GM23338 (cell line): Measurements from ENCODE around the gene STPG4. TPM values are rescaled to one million over a fixed set of nuclear protein-coding genes. Genes with fewer than 3 reads are reported as not detected.

Experiments
- ATAC-seq: fragments of 200-7000 bp; cut with Tn5 transposase; 3 replicates; pipeline ENCODE4 v1.9.1; 2020
- DNase-seq: peaks from one replicate; pipeline ENCODE4 v3.0.0-alpha.2; 2015; ENCODE audit warnings: low spot score
- H2AFZ ChIP-seq: fragments of 200-600 bp; sonication (generic); 2 replicates; pipeline ENCODE4 v1.8.0; 2016; ENCODE audit warnings: antibody characterized with exemption, mild to moderate bottlenecking, moderate library complexity
- H3F3A ChIP-seq: fragments of 200-600 bp; sonication (generic); replicated peaks from 2 replicates; pipeline ENCODE4 v1.8.0; 2017; ENCODE audit warnings: antibody characterized with exemption, mixed run types, low read depth
- H3K27ac ChIP-seq: fragments of 200-600 bp; sonication (generic); 2 replicates; pipeline ENCODE4 v1.6.1; 2016; ENCODE audit warnings: low read depth
- H3K27me3 ChIP-seq: fragments of 200-600 bp; sonication (generic); 2 replicates; pipeline ENCODE4 v1.8.0; 2016; ENCODE audit warnings: mild to moderate bottlenecking, mixed run types, moderate library complexity; ENCODE audit not compliant: insufficient read depth
- H3K36me3 ChIP-seq: fragments of 200-600 bp; sonication (generic); 2 replicates; pipeline ENCODE4 v1.8.0; 2016; ENCODE audit warnings: mild to moderate bottlenecking; ENCODE audit not compliant: insufficient read depth
- H3K4me1 ChIP-seq: fragments of 200-600 bp; sonication (generic); 2 replicates; pipeline ENCODE4 v1.8.0; 2016; ENCODE audit warnings: mild to moderate bottlenecking, moderate library complexity; ENCODE audit not compliant: insufficient read depth
- H3K4me2 ChIP-seq: fragments of 200-600 bp; sonication (generic); 2 replicates; pipeline ENCODE4 v1.7.1; 2017; ENCODE audit warnings: mixed run types
- H3K4me3 ChIP-seq: fragments of 200-600 bp; sonication (generic); 2 replicates; pipeline ENCODE4 v1.6.1; 2016; ENCODE audit warnings: mixed run types
- H3K79me2 ChIP-seq: fragments of 200-600 bp; sonication (generic); replicated peaks from 2 replicates; pipeline ENCODE4 v1.8.0; 2017; ENCODE audit warnings: mild to moderate bottlenecking; ENCODE audit not compliant: insufficient read depth
- H3K9me2 ChIP-seq: fragments of 200-600 bp; sonication (generic); 2 replicates; pipeline ENCODE4 v1.8.0; 2017; ENCODE audit not compliant: insufficient read depth
- H4K20me1 ChIP-seq: fragments of 200-600 bp; sonication (generic); replicated peaks from 2 replicates; pipeline ENCODE4 v1.8.0; 2017; ENCODE audit warnings: mild to moderate bottlenecking; ENCODE audit not compliant: insufficient read depth
- H3K27ac Mint-ChIP-seq: 2 replicates; pipeline ENCODE4 v1.8.0; 2020; ENCODE audit warnings: inconsistent platforms, mild to moderate bottlenecking, moderate library complexity, mixed read lengths
- H3K27me3 Mint-ChIP-seq: 3 replicates; pipeline ENCODE4 v1.8.0; 2022; ENCODE audit warnings: low read depth, mild to moderate bottlenecking, moderate library complexity, mixed read lengths, inconsistent platforms; ENCODE audit not compliant: insufficient read depth, poor library complexity
- H3K36me3 Mint-ChIP-seq: 3 replicates; pipeline ENCODE4 v1.8.0; 2021; ENCODE audit warnings: low read depth, mild to moderate bottlenecking, inconsistent platforms, moderate library complexity, mixed read lengths
- H3K4me1 Mint-ChIP-seq: 3 replicates; pipeline ENCODE4 v1.8.0; 2020; ENCODE audit warnings: mild to moderate bottlenecking, inconsistent platforms, mixed read lengths
- H3K4me3 Mint-ChIP-seq: 3 replicates; pipeline ENCODE4 v1.8.0; 2021; ENCODE audit warnings: moderate library complexity, mild to moderate bottlenecking, inconsistent platforms, mixed read lengths
- H3K9me3 Mint-ChIP-seq: 3 replicates; pipeline ENCODE4 v1.8.0; 2020; ENCODE audit warnings: moderate library complexity, mild to moderate bottlenecking, inconsistent platforms, mixed read lengths
- EZH2phosphoT487 ChIP-seq: fragments of 200-600 bp; sonication (generic); IDR thresholded peaks from one replicate; pipeline ENCODE4 v1.8.1; 2018; ENCODE audit warnings: antibody characterized with exemption; ENCODE audit not compliant: unreplicated experiment
- NANOG ChIP-seq: IDR thresholded peaks from 2 replicates; pipeline ENCODE4 v1.6.1; 2016; ENCODE audit warnings: antibody characterized with exemption, borderline replicate concordance
- POLR2AphosphoS5 ChIP-seq: IDR thresholded peaks from 2 replicates; pipeline ENCODE4 v1.6.1; 2016; ENCODE audit warnings: antibody characterized with exemption, low read depth
- STAT1 ChIP-seq: IDR thresholded peaks from one replicate; pipeline ENCODE4 v1.6.1; 2016; ENCODE audit warnings: antibody characterized with exemption; ENCODE audit not compliant: unreplicated experiment
- ZNF114 ChIP-seq: fragments of 250-450 bp; sonication (Bioruptor Pico); IDR thresholded peaks from 2 replicates; pipeline ENCODE4 v1.5.0; 2020; ENCODE audit warnings: mild to moderate bottlenecking, moderate library complexity
- polyA plus RNA-seq: library from polyadenylated mRNA; unstranded; fragments of >200 nt; fragmentation: Nextera tagmentation; extraction: Ambion mirVana; gene quantifications from 2 replicates; pipeline ENCODE4 v1.2.1, GENCODE V29; 2016
- total RNA-seq: library from RNA; depleted of rRNA; stranded (reverse); fragments of >200 nt; shearing (Covaris generic); gene quantifications from 2 replicates; pipeline ENCODE4 v1.2.3, GENCODE V29; 2014
- TF ChIP-seq, protein P1 (sequence below): IDR thresholded peaks from one replicate; pipeline ENCODE4 v1.6.1; 2018; ENCODE audit warnings: antibody characterized with exemption; ENCODE audit not compliant: unreplicated experiment
- TF ChIP-seq, protein P2 (sequence below): IDR thresholded peaks from 2 replicates; pipeline ENCODE4 v1.6.1; 2016; ENCODE audit warnings: antibody characterized with exemption
- TF ChIP-seq, protein P3 (sequence below): fragments of 250-450 bp; sonication (Bioruptor Pico); IDR thresholded peaks from 2 replicates; pipeline ENCODE4 v1.5.0; 2020; ENCODE audit warnings: mild to moderate bottlenecking, moderate library complexity

The STPG4 gene
- total and polyA plus RNA-seq, 2 experiments from 2014 or later, result 0.28 TPM; not detected in 1

DNA sequence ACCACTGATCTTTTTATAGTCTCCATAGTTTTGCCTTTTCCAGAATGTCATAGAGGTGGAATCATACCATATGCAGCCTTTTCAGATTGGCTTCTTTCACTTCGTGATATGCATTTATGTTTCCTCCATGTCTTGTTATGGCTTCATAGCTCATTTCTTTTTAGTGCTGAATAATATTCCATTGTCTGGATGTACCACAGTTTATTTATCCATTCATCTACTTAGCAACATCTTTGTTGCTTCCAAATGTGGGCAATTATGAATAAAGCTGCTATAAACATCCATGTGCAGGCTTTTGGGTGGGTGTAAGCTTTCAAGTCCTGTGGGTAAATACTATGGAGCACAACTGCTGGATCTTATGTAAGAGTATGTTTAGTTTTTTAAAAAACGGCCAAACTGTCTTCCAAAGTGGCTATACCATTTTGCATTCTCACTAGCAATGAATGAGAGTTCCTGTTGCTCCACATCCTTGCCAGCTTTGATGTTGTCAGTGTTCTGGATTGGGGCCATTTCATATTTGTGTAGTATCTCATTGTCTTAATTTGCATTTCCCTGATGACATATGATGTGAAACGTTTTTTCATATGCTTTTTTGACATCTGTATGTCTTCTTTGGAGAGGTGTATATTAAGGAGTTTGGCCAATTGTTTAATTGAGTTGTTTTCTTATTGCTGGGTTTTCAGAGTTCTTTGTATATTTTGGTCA lies 20.6 kb downstream of the STPG4 start:
- H3K4me3 Mint-ChIP-seq, result no peak overlapping the region
- H3K4me1 Mint-ChIP-seq, result peaks cover 5% of the 10 kb centered on the region
- H3K9me3 Mint-ChIP-seq, result peaks cover 25% of the 10 kb centered on the region; the same call in 2 of the 3 replicates
- Histone ChIP-seq H3K27ac (no peak overlapping the region), H4K20me1 (no peaks in the 10 kb centered on the region), H2AFZ (no peak overlapping the region), H3F3A (no peaks in the 10 kb centered on the region), H3K4me1 (peaks cover 6% of the 10 kb centered on the region; the same call in 1 of the 2 replicates), H3K9me2 (no peaks in the 10 kb centered on the region), H3K4me2 (no peak overlapping the region), H3K27me3 (no peaks in the 10 kb centered on the region), H3K36me3 (0 out of 2 replicates have a peak, but pooled peaks cover 3% of the 10 kb centered on the region), H3K79me2 (no peaks in the 10 kb centered on the region), H3K4me3 (no peak overlapping the region)
- DNase-seq (no peak), ATAC-seq (no peak)
- peaks cover 5% of the 10 kb centered on the region; the same call in 2 of the 3 replicates for H3K36me3 Mint-ChIP-seq
- TF ChIP-seq POLR2AphosphoS5, result no peak
- TF ChIP-seq, protein P1, sequence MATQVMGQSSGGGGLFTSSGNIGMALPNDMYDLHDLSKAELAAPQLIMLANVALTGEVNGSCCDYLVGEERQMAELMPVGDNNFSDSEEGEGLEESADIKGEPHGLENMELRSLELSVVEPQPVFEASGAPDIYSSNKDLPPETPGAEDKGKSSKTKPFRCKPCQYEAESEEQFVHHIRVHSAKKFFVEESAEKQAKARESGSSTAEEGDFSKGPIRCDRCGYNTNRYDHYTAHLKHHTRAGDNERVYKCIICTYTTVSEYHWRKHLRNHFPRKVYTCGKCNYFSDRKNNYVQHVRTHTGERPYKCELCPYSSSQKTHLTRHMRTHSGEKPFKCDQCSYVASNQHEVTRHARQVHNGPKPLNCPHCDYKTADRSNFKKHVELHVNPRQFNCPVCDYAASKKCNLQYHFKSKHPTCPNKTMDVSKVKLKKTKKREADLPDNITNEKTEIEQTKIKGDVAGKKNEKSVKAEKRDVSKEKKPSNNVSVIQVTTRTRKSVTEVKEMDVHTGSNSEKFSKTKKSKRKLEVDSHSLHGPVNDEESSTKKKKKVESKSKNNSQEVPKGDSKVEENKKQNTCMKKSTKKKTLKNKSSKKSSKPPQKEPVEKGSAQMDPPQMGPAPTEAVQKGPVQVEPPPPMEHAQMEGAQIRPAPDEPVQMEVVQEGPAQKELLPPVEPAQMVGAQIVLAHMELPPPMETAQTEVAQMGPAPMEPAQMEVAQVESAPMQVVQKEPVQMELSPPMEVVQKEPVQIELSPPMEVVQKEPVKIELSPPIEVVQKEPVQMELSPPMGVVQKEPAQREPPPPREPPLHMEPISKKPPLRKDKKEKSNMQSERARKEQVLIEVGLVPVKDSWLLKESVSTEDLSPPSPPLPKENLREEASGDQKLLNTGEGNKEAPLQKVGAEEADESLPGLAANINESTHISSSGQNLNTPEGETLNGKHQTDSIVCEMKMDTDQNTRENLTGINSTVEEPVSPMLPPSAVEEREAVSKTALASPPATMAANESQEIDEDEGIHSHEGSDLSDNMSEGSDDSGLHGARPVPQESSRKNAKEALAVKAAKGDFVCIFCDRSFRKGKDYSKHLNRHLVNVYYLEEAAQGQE, result no peak
- TF ChIP-seq, protein P2, sequence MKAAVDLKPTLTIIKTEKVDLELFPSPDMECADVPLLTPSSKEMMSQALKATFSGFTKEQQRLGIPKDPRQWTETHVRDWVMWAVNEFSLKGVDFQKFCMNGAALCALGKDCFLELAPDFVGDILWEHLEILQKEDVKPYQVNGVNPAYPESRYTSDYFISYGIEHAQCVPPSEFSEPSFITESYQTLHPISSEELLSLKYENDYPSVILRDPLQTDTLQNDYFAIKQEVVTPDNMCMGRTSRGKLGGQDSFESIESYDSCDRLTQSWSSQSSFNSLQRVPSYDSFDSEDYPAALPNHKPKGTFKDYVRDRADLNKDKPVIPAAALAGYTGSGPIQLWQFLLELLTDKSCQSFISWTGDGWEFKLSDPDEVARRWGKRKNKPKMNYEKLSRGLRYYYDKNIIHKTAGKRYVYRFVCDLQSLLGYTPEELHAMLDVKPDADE, result no peak
- no peak for TF ChIP-seq STAT1
- TF ChIP-seq ZNF114 (CRISPR knock-in tag), result no peak
- TF ChIP-seq EZH2phosphoT487, result no peak
- no peak overlapping the region for H3K27ac Mint-ChIP-seq
- no peaks in the 10 kb centered on the region for H3K27me3 Mint-ChIP-seq

DNA sequence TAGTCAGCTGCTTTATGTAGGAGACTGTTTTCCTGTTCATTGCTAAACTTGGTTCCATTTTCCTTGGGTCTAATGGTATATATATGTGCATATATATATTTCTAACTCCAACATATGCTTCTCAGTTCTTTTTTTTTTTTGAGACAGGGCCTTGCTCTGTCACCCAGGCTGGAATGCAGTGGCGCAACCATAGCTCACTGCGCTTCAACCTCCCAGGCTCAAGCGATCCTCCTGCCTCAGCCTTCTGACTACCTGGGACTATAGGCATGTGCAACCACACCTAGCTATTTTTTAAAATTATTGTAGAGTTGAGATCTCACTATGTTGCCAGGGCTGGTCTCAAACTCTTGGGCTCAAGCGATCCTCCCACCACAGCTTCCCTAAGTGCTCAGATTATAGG lies 22.1 kb downstream of the STPG4 start:
- DNase-seq (no peak), ATAC-seq (no peak)
- H3K27ac Mint-ChIP-seq, result no peak overlapping the region
- H3K36me3 Mint-ChIP-seq, result no peaks in the 10 kb centered on the region
- Histone ChIP-seq H3K4me2 (no peak overlapping the region), H3K79me2 (no peaks in the 10 kb centered on the region), H3K36me3 (0 out of 2 replicates have a peak, but pooled peaks cover 3% of the 10 kb centered on the region), H3K27ac (no peak overlapping the region), H3K4me1 (peaks cover 7% of the 10 kb centered on the region; the same call in 1 of the 2 replicates), H2AFZ (no peak overlapping the region), H3F3A (no peaks in the 10 kb centered on the region), H3K27me3 (no peaks in the 10 kb centered on the region), H3K4me3 (no peak overlapping the region), H3K9me2 (no peaks in the 10 kb centered on the region), H4K20me1 (no peaks in the 10 kb centered on the region)
- H3K27me3 Mint-ChIP-seq, result no peaks in the 10 kb centered on the region
- H3K4me3 Mint-ChIP-seq, result no peak overlapping the region
- H3K9me3 Mint-ChIP-seq, result peaks cover 19% of the 10 kb centered on the region; the same call in 2 of the 3 replicates
- peaks cover 13% of the 10 kb centered on the region for H3K4me1 Mint-ChIP-seq
- TF ChIP-seq, protein P3, sequence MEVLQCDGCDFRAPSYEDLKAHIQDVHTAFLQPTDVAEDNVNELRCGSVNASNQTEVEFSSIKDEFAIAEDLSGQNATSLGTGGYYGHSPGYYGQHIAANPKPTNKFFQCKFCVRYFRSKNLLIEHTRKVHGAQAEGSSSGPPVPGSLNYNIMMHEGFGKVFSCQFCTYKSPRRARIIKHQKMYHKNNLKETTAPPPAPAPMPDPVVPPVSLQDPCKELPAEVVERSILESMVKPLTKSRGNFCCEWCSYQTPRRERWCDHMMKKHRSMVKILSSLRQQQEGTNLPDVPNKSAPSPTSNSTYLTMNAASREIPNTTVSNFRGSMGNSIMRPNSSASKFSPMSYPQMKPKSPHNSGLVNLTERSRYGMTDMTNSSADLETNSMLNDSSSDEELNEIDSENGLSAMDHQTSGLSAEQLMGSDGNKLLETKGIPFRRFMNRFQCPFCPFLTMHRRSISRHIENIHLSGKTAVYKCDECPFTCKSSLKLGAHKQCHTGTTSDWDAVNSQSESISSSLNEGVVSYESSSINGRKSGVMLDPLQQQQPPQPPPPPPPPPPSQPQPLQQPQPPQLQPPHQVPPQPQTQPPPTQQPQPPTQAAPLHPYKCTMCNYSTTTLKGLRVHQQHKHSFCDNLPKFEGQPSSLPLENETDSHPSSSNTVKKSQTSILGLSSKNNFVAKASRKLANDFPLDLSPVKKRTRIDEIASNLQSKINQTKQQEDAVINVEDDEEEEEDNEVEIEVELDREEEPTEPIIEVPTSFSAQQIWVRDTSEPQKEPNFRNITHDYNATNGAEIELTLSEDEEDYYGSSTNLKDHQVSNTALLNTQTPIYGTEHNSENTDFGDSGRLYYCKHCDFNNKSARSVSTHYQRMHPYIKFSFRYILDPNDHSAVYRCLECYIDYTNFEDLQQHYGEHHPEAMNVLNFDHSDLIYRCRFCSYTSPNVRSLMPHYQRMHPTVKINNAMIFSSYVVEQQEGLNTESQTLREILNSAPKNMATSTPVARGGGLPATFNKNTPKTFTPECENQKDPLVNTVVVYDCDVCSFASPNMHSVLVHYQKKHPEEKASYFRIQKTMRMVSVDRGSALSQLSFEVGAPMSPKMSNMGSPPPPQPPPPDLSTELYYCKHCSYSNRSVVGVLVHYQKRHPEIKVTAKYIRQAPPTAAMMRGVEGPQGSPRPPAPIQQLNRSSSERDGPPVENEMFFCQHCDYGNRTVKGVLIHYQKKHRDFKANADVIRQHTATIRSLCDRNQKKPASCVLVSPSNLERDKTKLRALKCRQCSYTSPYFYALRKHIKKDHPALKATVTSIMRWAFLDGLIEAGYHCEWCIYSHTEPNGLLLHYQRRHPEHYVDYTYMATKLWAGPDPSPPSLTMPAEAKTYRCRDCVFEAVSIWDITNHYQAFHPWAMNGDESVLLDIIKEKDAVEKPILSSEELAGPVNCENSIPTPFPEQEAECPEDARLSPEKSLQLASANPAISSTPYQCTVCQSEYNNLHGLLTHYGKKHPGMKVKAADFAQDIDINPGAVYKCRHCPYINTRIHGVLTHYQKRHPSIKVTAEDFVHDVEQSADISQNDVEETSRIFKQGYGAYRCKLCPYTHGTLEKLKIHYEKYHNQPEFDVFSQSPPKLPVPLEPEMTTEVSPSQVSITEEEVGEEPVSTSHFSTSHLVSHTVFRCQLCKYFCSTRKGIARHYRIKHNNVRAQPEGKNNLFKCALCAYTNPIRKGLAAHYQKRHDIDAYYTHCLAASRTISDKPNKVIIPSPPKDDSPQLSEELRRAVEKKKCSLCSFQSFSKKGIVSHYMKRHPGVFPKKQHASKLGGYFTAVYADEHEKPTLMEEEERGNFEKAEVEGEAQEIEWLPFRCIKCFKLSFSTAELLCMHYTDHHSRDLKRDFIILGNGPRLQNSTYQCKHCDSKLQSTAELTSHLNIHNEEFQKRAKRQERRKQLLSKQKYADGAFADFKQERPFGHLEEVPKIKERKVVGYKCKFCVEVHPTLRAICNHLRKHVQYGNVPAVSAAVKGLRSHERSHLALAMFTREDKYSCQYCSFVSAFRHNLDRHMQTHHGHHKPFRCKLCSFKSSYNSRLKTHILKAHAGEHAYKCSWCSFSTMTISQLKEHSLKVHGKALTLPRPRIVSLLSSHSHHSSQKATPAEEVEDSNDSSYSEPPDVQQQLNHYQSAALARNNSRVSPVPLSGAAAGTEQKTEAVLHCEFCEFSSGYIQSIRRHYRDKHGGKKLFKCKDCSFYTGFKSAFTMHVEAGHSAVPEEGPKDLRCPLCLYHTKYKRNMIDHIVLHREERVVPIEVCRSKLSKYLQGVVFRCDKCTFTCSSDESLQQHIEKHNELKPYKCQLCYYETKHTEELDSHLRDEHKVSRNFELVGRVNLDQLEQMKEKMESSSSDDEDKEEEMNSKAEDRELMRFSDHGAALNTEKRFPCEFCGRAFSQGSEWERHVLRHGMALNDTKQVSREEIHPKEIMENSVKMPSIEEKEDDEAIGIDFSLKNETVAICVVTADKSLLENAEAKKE (CRISPR knock-in tag), result no peak
- no peak for TF ChIP-seq NANOG
- TF ChIP-seq, protein P2, result no peak
- no peak for TF ChIP-seq POLR2AphosphoS5
- TF ChIP-seq ZNF114 (CRISPR knock-in tag), result no peak
